NCI-H1092 treated with DMSO at 0.1 percent for 48 hours (cell line): ENCODE data around the gene CITED2.
"Not testable (repeated sequence)": the region's sequence is repeated elsewhere in the genome, so short reads cannot be mapped to it uniquely, and the experiment has no call there.

Experiments
- DNase-seq: peaks from one replicate; lab custom pipeline; 2025; lab: John Stamatoyannopoulos, UW

CITED2 gene, protein sequence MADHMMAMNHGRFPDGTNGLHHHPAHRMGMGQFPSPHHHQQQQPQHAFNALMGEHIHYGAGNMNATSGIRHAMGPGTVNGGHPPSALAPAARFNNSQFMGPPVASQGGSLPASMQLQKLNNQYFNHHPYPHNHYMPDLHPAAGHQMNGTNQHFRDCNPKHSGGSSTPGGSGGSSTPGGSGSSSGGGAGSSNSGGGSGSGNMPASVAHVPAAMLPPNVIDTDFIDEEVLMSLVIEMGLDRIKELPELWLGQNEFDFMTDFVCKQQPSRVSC

DNA sequence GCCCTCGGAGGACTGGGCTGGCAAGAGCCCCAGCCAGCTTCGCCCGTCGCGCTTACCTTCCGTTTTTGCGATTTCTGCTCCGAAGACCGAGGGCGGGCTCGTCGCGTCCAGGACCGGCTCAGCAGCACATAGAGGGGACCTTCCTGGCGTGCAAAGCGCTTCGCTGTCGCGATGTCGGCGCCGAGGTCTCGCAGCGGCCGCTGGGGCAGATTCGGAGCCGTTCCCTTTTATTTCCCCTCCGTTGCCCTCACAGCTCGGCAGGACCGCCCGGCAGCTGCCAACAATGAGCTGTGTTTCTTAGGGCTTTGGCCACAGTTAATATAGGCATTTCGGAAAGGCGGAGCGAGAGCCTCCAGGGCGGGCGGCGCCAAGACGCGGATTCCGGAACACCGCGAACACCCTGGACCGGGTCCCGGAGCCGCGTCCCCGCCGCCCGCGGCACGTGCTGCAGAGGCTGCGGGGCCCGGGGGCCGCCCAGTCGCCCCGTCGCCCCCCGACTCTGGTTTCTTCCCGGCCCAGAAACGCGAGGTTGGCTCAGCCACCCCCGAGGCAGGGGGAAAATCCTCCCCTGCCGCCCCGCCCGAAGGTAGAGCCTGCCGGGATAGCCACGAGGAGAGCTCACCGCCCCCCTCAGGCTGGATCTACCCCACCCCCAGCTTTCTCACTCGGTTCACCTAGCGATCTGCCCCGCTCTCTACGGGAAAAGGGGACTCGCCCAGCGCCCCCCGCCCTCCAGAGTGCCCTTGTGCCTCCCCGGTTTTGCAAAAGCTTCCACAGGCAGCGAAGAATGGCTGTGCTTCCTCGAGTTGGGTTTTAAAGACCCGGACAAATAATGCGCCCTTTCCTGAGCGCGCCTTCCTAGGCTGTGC is at the start of gene CITED2:
Gene CITED2 (minus strand): TSS at position 292 of the 869 bp plus-strand sequence. CDS start 704 bp downstream, outside the sequence.
- DNase-seq: peak; percentile 84

DNA sequence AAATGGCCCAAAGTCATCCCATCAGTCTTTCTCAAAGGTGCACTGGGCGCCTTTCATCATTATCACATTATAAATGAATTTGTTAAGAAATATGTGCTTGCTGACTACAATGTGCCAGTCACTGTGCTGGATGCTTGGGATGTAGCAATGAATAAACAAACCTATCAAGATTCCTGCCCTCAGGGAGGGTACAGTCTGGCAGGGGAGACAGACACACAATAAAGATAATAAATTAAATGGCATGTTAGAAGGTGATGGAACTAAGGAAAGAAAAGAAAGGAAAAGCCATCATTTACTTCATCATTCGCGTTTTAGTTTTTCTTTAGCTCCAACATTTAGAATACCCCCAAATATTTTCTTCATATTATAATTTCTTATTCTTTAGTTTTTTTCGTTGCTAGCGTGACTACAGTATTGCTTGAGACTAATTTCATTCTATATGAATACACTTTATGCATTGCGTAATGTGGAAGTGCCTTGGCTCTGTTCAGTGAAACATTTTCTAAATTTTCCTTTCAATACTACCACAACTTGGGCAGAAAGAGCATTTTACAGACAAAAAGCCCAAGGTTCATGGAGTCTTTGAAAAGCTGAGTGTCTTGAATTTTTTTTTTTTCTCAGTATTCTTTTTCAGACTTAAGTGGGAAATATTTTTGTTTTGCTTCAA is 48.7 kb upstream of the CITED2 start:
- DNase-seq: no peak

DNA sequence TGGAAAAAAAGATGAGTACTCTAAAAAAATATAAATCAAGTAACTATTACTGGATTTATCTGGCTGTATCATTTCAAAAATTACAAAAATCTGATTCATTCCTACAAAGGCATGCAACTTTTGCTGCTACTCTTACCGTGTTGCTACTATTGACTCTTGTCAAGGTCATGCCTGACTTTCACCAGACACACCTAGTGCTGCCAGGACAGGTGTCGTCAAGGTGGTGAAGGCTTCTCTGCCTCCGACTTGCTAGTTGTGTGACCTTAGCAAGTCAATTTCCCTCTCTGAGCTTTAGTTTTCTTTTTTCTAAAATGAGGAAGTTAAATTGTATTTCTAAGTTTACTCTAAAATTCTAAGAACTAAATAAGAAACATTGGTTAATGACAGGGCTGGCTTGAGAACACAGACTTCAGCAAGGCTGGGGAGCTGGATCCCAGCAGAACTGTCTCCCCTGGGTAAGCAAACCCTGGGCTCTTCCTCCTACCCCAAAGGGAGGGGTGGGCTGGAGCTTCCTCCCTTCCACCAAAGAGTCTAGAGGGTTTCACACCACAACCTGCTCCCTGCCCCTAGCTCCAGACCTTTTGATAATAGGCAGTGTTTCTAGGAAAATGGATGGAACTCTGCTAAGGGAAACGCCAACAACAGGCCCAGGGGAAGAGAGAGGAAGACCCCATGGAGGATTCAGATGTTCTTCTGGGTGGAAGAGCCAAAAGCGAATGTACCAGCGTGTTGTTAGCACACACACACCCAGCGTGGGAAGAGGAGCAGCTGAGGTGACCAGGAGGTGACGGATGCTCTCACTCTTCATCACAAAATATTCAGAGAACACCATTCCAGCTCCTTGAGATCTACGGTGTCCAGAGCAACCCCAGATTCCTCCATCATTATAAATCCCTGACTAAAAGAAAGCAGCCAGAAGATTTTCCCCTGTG is 47.9 kb upstream of the CITED2 start:
- no peak for DNase-seq

DNA sequence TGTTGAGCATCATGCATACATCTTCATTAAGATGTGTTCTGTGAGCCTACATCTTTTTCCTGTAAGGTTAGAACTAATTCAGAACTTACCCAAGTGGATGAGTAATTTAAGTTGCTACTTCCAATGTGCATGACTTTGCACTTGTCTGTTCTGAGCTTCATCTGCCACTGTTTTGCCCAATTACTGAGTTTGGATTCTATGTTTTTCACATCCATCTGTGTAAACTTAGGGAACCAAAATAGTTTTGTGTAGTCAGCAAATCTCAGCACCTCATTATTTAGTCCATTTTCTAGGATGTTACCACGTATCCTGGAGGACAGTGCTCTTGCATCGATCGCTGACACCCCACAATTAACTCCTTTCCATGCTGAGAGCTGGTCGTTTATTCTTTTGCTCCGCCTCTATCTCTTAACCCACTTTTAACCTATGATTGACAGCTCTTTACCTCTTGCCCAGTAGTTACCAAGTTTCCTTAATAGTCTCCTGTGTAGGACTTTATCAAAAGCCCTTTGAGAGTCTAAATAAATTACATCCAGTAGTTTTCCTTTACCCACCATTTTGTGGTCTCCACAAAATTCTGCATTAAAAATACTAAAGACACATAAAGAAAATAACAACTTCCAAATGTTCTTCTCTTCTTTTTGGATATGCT is 44.2 kb upstream of the CITED2 start:
- DNase-seq: no peak

DNA sequence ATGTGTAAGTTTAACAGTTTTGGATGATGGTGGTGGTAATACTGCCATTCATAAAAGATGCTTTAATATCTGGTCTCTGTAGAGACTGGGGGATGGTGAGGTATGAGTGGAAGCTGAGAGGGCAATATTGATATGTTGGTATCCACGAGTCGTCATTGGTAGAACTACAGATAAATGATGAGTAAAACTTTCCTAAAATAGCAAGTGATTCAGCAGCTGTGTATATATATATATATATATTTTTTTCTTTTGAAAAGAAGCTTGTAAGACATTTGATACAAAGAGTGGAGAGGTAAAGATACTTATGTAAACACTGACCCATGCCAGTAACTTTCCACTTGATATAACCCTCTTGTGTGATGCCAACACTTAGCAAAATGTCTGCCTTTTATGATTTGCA is 41.7 kb upstream of the CITED2 start:
- DNase-seq: no peak

DNA sequence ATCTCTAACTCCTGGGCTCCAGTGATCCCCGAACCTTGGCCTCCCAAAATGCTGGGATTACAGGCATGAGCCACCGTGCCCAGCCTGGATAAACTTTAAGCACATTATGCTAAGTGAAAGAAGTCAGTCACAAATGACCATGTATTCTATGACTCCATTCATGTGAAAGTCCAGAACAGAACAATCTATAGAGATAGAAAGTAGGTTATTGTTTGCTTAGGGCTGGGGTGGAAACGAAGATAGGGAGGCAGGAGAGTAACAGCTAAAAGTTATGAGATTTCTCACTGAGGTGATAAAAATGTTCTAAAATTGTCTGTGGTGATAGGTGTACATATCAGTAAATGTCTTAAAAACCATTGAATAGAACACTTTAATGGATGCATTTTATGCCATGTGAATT is 40.9 kb upstream of the CITED2 start:
- DNase-seq: no peak

DNA sequence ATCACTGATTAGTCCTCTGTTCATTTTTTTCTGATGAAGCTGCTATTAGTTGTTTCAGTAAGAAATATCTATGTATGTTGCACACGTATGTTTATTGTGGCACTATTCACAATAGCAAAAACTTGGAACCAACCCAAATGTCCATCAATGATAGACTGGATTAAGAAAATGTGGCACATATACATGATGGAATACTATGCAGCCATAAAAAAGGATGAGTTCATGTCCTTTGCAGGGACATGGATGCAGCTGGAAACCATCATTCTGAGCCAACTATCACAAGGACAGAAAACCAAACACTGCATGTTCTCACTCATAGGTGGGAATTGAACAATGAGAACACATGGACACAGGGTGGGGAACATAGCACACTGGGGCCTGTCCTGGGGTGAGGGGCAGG is 37.7 kb upstream of the CITED2 start:
- not testable (repeated sequence) for DNase-seq

DNA sequence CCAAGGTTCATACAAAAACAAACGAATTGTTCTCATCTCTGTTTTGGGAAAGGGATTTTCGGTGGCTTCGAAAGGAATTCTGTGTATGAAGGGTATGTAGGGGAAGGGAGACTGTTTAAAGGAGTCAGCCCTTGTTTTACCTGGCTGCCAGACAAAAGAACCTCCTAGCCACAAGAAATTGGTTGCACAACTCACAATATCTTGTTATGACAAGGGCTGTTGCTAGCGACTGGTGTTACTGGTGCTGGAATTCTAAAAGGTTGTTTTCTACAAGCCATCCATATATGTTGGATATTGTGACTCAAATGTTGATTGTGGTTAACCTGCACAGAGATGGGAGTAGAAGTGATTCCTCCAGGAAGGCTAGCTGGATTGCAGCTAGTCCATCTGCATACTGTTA is 34.6 kb upstream of the CITED2 start:
- no peak for DNase-seq

DNA sequence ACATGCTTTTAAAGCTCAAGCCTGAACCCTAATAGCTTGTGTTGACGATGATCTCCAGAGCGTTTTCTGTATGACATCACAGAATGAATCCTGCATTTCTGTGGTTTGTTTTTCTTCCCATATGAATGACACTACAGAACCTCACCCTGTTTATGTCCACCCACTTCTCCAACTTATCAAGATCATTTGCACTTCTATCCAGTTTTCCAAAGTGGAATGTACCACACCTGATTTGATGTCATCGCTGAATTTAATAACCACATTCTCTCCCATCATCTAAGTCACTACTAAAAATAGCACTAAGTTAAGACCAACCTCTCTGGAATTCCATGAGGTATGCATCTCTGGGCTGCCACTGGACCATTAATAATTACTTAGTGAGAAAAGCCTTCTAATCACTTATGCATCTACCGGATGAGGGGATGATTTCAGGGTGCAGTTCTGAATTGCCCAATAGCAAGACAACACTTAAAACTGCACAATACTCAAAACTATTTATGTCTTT is 33.3 kb upstream of the CITED2 start:
- DNase-seq: no peak

DNA sequence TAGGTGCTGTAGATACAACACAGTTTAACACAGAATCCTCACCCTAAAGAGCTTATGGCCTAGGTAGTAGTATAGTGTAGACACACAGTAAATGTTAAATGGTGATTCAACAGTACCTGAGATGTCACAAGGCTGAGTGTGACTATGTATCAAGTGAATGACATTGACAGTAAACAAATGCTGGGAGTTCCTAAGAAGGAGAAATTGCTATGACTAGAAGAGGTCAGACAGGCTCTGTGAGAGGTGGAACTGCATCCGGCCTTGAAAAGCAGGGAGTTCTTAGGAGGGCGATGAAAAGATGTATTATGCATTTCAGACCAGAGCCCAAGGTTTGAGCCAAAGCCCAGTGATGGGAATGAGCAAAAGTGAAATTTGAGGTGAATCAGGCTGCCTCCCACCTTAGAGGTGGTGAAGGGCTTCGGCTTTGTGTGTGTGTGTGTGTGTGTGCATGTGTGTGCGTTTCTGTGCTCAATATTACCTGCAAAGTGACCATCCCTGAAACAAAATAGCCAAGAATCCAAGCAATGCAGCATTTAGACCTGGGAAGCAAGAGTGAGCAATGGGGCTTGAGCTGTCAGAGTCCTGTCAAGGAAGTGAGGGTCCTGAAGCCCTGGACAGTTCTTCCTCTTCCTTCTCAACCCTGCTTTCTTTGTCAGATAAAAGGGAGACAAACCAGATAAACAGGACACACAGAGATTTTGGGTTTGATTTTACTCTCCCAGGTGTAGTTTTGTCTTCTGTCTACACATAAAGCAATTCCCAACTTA is 32.3 kb upstream of the CITED2 start:
- no peak for DNase-seq

DNA sequence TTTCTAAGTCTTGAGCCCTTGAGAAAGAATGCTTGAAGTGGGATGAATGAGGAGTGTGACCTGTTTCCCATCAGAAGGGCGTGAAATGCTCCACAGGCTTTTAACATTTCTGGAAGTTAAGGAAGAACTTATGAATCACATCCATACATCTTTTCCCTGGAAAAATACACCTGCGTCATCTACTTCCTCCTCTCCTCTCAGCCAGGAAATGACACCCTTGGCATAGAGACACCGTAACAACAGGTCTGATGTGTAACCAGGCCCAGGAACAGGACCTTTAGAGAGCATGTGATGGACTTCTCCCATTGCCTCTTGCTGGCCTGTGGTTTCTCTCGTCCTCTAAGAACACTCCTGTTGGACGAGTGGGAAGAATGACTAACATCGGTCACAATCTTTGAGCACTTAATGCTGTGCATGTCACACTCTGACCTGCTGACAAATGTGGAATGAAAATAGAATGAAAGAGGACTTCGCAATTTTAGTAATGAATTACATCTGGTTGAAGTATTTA is 28.5 kb upstream of the CITED2 start:
- DNase-seq: no peak

DNA sequence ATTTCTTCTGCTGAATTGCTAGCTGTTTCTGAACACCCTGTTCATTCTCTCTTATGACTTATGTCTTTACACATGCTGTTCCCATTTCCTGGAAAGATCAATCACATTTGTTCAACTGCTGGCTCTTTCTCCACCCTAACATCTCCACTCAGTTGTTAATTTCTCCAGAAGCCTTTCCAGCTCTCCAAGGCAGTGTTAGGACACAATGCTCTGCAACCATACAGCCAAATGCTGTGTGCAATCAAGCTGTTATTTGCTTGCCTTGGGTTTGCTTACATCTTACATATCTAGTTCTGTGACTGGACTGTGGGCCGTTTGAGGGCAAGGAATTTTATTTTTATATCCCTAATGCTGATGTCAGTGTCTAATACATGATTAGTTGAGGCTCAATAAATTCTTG is 24.2 kb upstream of the CITED2 start:
- no peak for DNase-seq

DNA sequence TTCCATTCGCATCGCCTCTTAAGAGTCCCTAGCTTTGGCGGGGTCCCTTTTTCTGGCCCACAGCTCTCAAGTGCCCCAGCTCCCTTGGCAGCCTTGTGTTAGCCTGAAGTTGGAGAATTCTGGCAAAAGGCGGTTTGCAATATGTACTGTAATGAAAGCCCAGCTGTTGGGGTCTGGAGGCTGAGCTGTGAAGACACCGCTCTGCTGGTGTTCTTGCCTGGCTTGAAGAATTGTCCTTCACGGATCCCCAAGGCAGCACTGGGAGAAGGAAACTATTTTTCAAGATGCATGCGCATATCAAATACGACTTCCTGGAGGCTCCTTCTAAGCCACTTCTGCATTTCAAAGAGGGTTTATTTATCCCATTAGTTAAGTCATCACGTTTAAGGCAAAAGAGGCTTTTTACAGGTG is 21.4 kb upstream of the CITED2 start:
- DNase-seq: no peak

DNA sequence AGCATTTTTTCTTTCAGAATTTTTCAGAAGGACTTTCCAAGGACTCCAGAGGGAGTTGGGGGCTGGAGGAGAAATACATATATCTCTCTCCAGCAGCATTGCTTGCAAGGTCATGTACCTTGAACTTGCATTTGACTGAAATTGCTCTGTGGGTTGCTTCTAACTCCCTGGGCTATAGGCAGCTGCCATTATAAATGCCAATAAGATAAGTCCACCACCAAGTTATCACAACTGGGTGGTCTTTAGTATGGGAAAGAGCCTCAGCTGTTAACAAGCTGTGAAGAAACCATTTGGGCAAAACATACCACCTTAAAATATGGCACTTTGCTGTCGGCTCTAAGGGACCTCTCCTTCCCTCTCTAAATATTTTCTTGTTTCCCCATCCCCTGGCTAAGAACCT is 20.9 kb upstream of the CITED2 start:
- DNase-seq: no peak

DNA sequence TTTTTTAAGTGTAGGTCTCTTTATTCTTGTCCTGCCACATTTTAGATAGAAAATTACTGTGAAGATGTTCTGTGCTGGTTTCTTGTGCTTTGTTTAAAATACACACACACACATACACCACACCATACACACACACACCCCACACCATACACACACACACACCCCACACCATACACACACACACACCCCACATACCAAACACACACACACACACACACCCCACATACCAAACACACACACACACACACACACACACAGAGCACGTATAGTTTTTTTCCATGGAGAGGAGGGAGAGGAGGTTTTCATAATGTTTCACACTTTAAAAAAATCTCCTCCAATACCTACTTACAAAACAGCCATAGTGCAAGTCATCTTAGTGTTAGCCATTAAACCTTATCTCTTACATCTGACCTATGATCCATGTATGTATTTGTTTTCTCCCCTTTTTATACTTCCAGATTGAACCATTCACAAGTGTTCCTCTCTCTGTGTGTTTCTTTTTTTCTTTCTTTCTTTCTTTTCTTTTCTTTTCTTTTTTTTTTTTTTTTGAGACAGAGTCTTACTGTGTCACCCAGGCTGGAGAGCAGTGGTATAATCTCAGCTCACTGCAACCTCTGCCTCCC is 19.7 kb upstream of the CITED2 start:
- no peak for DNase-seq

DNA sequence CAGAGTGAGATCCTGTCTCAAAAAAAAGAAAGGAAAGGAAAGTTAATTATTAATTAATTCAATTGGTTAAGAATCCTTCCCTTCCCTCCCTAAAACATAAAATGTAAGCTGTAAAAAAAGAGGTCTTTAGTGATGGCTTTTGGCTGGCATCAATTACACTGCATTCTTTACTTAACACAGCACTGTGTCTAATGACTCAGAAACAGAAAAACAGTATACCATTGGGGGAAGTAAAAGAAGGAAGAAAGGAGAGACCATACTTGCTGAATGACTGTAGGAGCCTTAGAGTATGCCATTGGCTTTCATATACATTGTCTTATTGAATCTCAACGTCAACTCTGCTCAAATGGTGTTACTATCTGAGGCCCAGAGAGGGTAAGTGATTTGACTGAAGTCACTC is 18.3 kb upstream of the CITED2 start:
- no peak for DNase-seq

DNA sequence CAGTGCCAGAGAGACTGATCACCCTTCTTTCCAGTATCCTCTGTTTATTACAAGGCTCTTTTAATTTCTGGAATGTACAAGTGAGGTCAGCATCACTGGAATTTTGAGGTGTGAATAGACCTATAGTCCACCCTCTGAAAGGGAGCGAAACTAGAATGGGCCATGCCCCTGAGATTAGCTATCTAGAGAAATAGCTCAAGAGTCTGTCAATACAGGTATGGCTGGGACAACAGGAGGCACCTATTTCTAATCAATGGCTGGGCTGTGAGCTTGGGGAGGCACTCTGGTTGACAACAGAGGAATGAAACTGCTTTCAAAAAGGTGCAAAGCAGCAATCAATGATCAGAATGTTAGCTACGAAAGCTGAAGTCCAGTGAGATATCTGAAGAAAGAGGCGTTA is 17.3 kb upstream of the CITED2 start:
- DNase-seq: no peak

DNA sequence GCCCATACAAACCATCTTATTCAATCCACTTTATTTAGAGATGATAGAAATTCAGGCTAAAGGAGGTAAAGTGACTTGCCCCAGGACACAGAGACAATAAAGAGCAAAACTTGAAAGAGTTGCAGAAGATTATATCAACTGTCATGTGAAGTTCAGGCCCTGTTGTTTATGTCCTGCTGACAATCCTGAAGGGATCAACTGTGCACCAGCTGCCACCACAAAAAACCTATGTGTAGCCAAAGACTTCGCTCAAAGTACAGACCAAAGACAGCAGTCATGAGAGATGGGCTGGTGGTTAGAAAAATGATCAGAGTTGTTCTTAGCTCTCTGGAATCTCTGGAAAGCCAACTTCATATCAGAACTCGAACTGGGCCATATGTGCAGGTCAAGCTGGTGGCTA is 16.0 kb upstream of the CITED2 start:
- DNase-seq: no peak

DNA sequence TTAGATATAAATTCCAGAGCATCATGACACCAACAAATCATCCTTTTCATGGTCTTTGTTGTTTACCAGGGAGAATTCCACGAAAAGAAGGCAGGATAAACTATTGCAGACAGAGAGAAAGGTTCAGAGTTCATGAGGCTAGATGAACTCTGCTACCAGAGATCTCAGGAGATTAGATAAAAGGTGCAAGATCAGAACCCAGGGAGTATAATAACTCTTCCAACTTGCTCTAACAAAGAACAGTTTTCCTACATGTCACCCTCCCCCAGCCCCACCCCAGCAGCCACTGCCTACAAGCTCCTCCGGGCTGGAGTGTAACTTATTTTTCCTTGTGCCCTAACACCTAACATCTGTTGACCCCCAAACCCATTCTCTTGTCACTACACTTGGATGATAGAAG is 13.9 kb upstream of the CITED2 start:
- DNase-seq: no peak

DNA sequence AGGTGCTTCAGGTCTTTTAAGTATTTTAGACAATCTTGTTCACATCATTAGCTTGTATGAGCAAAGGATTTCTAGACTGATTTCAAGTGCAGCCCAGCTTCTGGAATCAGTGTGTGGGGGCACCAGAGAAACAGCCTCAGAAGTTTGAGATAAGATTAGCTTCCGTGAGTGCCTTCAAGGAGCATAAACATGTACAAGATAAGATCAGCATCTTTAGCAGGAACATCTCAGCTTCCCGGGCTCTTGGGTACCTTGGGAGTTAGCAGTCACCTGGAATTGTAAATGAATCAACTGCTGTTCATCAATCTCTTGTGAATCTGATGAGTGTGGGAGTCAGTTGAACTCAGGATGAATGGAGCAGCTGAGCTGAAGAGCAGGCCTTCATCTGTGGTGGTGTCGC is 12.0 kb upstream of the CITED2 start:
- no peak for DNase-seq
